HG02642 (cell line): ENCODE data around the gene ANOS1.
"Not testable (repeated sequence)": the region's sequence is repeated elsewhere in the genome, so short reads cannot be mapped to it uniquely, and the experiment has no call there.

ENCODE experiments used
- ATAC-seq: cut with Tn5 transposase; IDR thresholded peaks from one replicate; pipeline ENCODE4 v1.9.1; 2021; ENCODE audit warnings: mild to moderate bottlenecking; ENCODE audit not compliant: unreplicated experiment, poor library complexity

The ANOS1 gene

DNA sequence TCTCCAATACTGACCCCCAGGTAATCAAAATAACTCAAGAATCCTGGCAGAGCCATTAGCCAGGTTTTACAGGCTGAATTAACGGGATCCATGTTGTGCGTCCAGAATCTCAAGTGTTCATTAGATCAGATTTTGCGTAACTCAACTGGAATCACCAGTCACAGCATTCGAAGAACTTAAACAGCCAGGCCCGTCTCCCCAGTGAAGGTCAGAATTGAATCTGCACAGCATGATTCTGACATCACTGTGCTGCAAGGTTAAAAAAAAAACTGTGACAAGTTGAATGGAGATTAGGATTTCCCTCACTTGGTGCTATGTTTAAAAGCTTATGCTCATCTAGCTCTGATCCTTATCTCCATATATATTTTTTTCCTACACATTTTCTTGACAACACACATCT, 96.1 kb downstream of the ANOS1 start:
- no peak for ATAC-seq

DNA sequence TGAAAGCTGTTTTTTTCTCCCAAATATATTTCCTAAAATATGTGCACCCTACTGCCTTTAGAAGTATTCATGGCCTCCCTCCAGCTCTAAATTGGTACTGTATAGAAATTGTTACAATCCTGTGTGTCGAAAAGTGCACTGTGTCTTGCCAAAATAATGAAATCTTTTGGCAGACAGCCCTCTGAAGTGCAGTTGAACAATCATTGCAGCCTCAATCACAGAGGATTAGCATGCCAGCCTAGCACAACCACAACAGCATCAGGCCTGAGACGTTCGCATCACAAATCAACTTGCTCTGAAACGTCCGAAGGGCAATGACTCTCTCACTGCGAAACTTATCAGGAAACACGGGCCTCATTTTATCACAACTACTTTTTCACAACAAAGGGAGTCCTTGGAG, 99.0 kb downstream of the ANOS1 start:
- no peak for ATAC-seq

GRCh38 chrX:8629871-8630270, 102.1 kb downstream of the ANOS1 start:
- no peak for ATAC-seq

DNA sequence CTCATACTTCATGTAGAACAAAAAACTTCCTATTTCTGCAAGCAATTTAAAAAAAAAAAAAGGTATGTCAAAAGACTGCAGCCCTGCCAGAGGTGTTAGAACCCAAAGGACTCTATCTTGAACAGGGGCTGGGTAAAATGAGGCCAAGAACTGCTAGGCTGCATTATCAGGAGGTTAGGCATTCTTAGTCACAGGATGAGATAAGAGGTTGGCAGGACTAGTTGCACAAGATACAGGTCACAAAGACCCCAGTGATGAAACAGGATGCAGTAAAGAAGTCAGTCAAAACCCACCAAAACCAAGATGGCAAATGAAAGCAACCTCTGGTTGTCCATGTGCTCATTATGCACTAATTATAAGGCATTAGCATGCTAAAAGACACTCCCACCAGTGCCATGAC, 104.1 kb downstream of the ANOS1 start:
- ATAC-seq = no peak

DNA sequence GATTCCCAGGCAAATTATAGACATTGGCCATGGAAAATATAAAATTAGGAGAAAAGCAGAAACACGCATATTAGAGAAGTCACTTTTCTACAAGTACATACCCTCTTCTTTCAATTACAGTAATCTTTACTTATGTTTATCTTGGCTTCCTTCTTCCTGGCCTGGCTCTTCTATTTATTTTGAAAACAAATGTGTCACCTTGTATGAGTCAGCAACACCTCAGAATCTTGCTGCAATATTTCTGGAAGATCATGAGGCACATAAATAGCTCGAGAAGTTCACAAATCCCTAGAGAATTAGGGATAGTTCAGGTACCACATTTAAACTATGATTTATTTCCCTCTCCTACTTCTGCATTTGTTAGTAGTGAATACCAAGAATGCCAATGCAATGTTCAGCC, 124.6 kb downstream of the ANOS1 start:
- no peak for ATAC-seq

- no peak for ATAC-seq
These were observed 127.8 kb downstream of the ANOS1 start for GRCh38 chrX:8604131-8604530.

DNA sequence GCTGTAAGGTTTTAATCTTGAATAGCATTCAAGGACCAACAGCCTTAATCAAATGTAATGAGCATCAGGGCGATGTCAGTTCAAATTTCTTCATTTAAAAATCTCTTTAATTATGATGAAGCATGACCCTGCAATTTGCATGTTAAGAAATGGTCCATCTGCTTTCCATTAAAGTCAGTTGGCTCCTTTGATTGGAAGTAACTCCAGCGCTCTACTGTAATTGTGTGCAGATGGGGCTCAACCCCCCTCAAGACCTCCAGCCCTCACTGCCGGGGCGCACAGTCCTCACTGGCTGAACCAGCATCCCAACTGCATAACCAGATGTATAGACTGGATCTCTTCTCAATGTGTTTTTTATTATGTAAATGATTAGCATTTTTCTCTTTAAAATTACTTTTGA, 140.4 kb downstream of the ANOS1 start:
- ATAC-seq = no peak

GRCh38 chrX:8586953-8587352, 145.0 kb downstream of the ANOS1 start:
- ATAC-seq = no peak

GRCh38 chrX:8579602-8580001, 152.3 kb downstream of the ANOS1 start:
- no peak for ATAC-seq

DNA sequence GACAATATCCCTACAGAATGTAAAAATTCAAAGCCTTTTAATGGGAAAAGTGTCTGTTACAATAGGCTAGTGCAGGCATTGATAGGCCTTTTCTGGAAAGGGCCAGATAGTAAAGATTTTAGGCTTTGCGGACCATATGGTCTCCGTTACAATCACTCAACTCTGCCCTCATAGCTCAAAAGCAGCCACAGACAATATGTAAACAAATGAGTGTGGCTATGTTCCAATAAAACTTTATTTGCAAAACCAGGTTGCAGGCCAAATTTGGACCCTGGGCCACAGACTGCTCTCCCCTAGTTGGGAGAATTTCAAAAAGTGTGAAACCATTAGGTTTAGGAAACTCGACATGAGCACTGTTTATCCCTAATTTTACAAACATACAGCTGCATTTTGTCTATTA, 155.1 kb downstream of the ANOS1 start:
- ATAC-seq = no peak

DNA sequence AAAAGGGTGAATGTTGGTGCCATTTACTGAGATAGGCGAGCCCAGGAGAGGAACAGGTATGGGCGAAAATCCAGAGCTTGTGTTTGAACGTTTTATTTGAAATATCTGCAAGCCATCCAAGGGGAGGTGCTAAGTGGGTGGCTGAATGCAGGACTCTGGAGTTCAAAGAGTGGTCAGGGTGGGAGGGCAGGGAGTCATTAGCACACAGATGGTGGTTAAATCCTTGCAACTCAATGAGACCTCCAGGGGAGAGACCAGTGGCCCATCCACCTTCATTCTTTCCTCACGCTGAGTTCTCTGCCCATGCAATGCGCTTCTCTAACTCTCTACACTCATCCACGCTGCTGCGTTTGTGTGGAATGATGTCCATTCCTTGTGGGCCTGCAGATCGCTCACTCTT, 166.2 kb downstream of the ANOS1 start:
- no peak for ATAC-seq

DNA sequence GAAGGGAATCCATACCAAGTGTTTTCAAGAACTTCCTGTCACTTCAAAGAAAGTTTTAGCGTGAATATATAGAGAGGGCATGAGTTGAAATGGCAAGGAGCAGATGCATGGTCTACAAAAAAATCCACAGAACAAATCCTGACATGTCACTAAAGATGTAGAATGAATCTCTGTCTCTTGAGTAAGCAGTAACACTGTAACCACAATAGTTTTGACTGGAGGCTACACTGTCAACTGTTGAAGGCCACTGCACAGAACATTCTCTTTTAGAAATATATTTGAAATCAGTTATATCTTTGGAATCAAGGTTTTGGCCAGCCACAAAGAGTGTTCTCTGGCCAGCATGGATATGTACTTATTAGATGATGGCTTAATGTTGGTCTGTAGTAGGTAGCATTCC, 183.5 kb downstream of the ANOS1 start:
- no peak for ATAC-seq

DNA sequence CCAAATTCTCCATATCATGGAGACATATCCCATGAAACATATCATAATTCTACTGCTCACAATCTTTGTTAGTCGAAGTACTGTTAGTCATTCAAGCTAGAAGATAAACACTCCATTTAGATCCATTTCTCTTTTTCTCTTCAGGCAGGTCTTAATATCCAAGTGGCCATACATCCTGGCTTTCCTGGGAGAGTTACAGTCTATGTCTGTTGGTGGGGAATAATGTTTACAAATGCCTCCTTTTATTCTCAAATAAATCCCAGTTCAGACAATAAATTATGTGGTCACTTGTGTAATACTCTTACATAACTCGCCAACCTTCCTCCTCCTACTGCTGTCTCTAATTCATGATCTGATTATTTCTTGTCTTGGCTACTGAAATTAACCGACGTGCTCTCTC, 185.2 kb downstream of the ANOS1 start:
- ATAC-seq = no peak

- no peak for ATAC-seq
These were observed 211.1 kb downstream of the ANOS1 start for GRCh38 chrX:8520791-8521190.

DNA sequence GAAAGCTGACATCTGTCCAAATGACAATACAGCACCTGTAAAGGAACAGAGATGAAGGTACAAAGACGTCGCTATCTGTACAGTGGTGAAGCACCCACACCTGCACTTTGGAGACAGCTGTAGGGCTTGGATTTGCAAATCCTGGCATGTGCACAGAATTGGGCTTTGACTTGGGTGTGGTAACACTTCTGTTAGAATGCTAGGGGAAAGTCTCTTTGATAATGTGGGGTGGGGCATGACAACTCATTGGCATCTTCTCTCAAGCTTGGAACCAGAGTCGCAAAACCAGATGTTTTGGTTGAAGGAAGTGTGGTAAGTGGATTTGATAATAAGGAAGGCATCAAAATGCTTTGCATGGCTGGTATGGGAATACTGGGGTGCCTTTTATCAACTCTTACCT, 211.8 kb downstream of the ANOS1 start:
- no peak for ATAC-seq

DNA sequence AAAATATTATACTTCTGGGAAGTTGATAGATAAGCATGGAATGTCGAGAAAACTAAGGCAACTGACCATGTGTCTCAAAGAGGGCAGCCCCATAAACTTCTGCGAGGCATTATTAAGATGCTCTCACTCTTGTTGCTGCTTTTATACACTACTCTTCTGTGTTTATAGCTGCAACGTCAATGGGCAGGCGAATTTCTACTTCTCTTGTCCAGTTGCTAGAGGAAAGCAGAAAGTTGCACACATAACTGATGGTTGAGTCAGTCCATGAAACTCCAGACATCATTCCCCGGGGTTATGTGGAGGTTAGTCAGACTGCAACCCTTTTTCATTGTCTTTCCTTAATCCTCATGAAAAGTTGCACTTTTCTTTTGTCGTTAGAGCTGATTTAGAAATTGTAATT, 227.5 kb downstream of the ANOS1 start:
- ATAC-seq = no peak

- not testable (repeated sequence) for ATAC-seq
These were observed 229.8 kb downstream of the ANOS1 start for GRCh38 chrX:8502101-8502500.

DNA sequence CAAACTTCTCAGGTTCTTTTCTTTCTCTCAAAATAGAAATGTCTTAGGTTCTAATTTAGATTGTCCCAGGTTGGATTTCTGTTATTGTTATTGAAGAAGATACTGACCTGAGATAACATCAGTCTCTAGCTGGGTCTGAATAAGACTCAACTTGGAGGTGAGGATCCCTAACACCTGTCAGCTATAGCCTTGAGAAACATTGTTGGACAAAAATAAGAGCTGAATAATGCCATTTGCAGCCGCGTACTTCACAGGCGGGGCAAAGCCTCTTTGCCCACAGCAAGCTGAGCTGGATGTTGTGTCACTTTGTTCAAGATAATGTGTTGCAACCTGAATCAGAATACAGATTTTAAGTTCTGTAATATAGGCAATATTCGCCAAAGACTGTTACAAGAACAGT, 231.7 kb downstream of the ANOS1 start:
- ATAC-seq = no peak

DNA sequence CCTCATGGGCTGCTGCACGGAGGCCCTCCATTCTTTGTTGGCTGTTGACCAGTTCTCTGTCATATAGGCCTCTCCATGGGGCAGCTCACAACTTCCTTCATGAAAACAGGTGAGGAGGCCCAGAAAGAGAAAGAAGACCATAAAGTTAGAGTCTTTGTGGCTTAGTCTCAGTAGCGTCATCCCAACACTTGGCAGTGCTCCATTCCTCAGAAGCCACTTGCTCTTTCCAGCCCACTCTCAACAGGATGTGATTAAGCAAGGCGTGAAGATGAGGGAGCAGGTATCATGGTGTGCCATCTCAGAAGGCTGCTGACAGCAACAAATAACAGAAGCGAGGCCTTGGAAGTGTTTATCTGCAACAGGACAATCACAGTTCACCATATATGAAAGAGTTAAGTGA, 236.9 kb downstream of the ANOS1 start:
- not testable (repeated sequence) for ATAC-seq

GRCh38 chrX:8484360-8484949, 247.5 kb downstream of the ANOS1 start:
- no peak for ATAC-seq
